Sigmoid colon (tissue), 4 donors: ENCODE measurements around the gene AUTS2.

Experiments
- POLR2A ChIP-seq, 2 donors: fragments of 450-650 bp; IDR thresholded peaks; one replicate each; pipeline ENCODE4 v1.6.1; 2016; ENCODE audit warnings: antibody characterized with exemption in 2 of 2, mild to moderate bottlenecking in 2 of 2, moderate library complexity in 2 of 2
- POLR2AphosphoS5 ChIP-seq, 4 donors: sonication (generic); formaldehyde crosslinking; IDR thresholded peaks; one replicate each; pipeline ENCODE4 v1.6.1; 2017; ENCODE audit warnings: antibody characterized with exemption in 4 of 4
- TF ChIP-seq, protein P1 (sequence below), 4 experiments: fragments of 450-650 bp in 3 of 4; fragments of 200-600 bp in 1 of 4; IDR thresholded peaks; one replicate each; pipeline ENCODE4 v1.5.1; 2016 to 2019; ENCODE audit warnings: antibody characterized with exemption in 4 of 4, mild to moderate bottlenecking in 3 of 4, moderate library complexity in 2 of 4

DNA sequence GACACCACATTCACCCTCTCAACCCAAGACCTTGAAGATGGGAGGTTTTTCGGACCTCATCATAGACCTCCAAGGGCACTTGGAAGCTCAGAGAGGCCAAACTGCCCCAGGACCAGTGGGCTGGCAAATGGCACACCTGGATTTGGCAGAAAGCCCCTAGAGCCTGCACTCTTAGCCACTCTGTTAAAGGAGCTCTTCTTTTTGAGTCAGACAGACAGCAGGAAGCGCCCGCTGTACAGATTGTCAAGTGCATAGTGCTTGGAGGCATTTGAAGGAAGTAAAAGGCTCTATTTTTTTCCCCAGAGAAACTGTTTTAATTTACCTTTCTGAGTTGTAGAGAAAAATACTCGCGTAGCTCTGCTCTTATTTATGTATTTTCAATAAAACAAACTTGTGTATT, 1125.1 kb downstream of the AUTS2 start:
- TF ChIP-seq, protein P1, sequence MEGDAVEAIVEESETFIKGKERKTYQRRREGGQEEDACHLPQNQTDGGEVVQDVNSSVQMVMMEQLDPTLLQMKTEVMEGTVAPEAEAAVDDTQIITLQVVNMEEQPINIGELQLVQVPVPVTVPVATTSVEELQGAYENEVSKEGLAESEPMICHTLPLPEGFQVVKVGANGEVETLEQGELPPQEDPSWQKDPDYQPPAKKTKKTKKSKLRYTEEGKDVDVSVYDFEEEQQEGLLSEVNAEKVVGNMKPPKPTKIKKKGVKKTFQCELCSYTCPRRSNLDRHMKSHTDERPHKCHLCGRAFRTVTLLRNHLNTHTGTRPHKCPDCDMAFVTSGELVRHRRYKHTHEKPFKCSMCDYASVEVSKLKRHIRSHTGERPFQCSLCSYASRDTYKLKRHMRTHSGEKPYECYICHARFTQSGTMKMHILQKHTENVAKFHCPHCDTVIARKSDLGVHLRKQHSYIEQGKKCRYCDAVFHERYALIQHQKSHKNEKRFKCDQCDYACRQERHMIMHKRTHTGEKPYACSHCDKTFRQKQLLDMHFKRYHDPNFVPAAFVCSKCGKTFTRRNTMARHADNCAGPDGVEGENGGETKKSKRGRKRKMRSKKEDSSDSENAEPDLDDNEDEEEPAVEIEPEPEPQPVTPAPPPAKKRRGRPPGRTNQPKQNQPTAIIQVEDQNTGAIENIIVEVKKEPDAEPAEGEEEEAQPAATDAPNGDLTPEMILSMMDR (IDR thresholded peaks at IDR 0.05): no peak
- no peak for TF ChIP-seq POLR2A (IDR thresholded peaks at IDR 0.05)
- TF ChIP-seq POLR2AphosphoS5 (IDR thresholded peaks at IDR 0.05): no peak
